Stimulated activated CD8-positive, alpha-beta memory T cell treated with anti-CD3 and anti-CD28 coated beads, Interleukin-12 subunit alpha, Interleukin-12 subunit beta, amount 100 ng/mL, for 24 hours (primary cell): ENCODE data around the gene PIP5K1C.

Experiments used
- DNase-seq: peaks from one replicate; pipeline ENCODE4 v3.0.0-alpha.2; 2020; ENCODE audit errors: extremely low read depth

The PIP5K1C gene

DNA sequence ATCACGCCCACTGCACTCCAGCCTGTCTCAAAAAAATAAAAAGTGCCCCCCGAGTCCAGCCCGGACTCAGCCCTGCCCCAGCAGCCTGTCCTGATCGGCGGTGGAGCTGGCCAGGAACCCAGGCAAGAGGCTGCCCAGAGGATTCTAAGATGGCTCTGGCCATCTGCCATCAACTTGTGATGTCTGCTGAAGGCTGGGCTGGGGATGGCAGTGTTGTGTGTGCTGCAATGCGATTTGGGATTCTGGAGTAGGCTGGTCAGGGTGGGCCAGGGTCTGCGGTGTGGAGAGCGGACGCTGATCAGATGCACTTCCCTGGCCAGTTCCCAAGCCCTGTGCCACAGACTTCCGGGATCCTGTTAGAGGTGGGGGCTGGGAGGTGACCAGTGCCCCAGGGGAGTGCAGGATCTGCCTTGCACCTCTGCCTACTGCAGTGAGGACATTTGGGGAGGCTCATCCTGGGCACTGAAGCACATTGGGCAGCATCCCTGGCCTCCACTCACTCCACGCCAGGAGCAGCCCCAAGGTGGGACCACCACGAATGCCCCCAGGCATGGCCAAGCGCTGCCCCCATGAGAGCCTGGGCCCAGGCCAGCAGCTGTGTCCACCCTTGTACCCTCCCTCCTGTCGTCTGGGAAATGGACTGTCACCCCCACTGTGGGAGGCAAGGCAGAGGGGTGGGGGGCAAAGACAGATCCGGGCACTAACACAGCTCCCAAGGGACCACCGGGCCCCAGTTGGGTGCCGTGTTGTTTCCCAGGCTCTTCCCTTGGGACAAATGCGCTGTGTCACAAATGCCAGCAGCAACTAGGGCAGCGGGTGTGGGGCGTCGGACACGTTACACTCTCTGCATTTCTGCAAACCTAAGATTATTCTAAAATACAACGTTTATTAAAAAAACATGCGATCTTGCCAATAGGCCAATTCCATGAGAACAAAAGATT, 90.2 kb downstream of the PIP5K1C start:
- no peak for DNase-seq

- no peak for DNase-seq
Measured at GRCh38 chr19:3608750-3609322, 91.4 kb downstream of the PIP5K1C start.

GRCh38 chr19:3608079-3608641, 92.1 kb downstream of the PIP5K1C start:
- no peak for DNase-seq

DNA sequence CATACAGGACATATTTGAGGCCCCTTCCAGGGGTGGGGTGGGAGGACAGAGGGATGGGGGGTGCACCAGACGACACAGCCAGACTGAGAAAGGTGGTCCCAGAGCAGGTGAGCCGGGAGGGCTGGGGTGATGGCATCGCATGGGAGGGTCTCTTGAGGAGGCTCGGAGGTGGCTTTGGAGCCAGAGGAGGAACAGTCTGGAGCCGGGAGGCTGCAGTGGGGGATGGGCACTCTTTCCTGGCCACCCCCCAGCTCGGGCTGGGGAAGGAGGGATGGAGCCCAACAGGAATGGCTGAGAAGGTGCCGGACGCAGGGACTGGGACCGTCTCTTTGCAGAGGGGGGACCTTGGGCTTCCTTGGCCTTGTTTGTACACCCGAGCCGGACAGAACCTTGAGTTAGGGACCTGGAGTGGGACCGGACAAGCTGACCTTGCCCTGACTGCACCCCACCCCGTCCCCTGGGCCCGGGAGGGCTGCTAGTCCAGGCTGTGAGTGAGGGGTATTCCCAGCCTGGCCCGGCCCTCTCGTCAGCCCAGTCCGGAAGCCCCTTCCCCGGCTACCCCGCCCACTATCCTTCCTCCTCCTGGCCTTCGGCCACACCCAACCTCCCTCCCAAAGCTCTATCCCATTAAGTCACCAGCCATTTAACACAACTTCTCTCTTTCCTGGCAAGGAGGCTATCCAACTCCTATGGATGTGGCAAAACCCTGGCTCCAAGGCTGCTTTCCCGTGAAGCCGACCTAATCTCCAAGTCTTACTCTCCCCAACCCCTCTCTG, 92.8 kb downstream of the PIP5K1C start:
- no peak for DNase-seq

DNA sequence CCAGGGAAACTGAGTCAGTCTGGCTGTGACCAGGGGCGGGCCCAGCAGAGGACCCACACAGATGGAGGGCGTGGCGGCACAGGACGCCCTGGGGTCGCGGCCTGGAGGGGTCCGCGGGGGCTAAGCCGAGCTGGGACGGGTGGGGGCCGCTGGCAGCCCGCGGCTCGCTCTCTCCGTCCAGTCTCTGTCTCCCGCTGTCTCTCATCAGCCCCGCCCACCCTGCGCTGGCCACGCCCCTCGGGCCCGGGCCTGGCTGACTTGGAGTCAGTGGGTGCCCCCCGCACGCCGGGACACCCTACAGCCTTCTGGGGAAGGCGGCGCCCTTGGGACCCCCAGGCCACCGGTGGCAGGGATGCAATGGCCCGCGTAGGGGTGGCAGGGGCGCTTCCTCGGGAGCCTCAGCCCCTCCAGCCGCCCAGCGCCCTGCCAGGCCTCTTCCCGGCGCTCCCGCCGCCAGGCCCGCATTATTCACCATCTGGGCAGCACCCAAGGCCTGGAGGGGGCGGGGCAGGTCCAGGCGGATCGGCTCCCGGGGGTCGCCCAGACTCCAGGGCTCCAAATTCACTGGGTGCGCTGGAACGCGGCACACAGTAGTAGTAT, 93.5 kb downstream of the PIP5K1C start, which contains the start of gene TBXA2R:
Gene TBXA2R (minus strand): TSS at position 186 of the 600 bp plus-strand sequence. CDS start 6,241 bp downstream, outside the sequence.
- DNase-seq, result no peak

- no peak for DNase-seq
Measured at GRCh38 chr19:3606174-3606689, 94.0 kb downstream of the PIP5K1C start.

- DNase-seq, result no peak
Measured at GRCh38 chr19:3605770-3606169, 94.5 kb downstream of the PIP5K1C start.

DNA sequence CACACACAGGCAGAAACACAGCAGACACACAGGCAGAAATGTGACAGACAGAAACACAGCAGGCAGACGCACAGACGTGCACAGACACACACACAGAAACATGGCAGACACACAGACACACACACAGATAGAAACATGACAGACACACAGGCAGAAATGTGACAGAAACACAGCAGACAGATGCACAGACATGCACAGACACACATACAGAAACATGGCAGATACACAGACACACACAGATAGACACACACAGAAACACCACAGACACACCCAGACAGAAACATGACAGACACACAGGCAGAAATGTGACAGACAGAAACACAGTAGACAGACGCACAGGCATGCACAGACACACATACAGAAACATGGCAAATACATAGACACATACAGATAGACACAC, 94.9 kb downstream of the PIP5K1C start:
- DNase-seq, result no peak

DNA sequence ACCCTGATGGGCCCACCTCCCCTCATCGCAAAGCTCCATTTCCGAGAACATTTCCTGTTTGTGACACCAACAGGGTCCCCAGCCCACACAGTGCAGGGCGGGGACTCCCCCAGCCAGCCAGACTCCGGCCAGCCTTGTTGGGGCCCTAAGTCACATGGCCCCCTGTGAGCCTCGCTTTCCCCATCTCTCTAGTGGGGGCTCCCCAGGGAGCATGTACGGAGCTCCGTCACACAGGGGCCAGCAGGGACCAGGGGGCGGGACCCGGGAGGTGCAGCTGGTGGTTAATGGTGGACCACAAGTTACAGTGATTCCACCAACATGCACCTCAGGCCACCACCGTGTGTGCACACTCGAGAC, 95.3 kb downstream of the PIP5K1C start:
- no peak for DNase-seq

DNA sequence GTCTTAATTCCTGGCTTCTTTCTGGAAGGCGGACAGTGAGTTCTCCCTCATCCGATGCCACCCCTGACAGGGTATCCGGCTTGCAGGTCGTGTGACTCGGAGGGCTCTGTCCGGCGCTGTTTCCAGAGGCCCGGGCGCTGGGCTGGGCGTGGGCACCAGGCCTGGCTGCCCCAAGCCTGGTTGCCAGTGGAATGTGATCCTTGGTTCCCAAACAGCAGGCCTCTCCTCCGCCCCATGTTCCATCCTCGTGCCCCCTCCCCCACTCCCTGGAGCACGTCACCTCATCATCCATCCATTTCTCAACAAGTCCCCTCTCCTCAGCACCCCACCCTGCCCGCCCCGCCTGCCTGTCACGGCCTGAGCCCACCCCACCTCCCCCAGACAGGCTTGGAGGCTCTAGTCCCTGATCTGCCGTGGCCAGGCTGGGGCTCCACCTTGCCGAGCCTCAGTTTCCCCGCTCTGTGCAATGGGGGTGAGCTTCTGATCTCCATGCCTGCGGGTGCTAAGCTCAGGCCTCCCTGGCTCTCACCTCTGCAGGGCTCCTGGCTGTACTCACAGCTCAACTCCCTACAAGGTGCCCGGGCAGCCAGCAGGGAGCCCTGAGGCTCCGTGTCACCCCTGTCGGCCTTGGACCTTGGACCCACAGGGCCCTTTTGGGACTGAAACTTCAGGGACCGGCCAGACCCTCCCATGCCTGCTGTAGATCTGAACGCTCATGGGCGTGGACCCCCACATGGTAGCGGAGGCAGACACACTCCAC, 95.9 kb downstream of the PIP5K1C start:
- DNase-seq, result no peak

DNA sequence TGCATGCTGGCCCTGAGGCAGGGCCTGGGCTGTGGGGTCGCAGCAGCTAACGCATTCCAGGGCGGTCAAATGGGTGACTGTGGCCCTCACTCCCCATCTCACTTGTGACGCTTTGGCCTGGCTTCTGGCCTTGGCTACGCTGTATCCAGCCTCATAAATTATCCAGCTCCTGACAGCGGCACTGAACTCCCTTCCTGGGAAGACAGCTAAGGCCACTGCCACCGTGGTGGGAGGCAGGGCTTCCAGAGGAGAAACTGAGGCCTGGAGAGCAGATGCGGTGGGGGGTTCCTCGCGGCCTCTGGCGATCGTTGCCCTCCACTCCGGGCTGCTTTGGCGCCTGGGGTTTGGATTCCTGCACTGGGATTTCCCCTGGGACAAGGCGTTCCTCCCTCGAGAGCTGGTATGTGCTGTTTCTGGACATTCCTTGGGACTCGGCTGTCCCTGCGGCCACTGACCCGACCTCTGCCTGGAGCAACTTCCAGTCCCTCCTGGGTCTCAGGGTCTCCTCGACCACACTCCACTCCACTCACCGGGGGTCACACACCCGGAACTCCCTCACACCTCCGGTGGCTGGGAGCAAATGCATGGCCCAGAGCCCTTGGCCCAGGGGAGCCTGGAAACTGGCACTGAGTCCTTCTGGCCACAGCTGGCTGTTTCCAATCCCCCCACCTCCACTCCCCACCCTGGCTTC, 97.0 kb downstream of the PIP5K1C start:
- DNase-seq, result no peak

- DNase-seq, result no peak
Measured at GRCh38 chr19:3601021-3601420, 99.2 kb downstream of the PIP5K1C start.

DNA sequence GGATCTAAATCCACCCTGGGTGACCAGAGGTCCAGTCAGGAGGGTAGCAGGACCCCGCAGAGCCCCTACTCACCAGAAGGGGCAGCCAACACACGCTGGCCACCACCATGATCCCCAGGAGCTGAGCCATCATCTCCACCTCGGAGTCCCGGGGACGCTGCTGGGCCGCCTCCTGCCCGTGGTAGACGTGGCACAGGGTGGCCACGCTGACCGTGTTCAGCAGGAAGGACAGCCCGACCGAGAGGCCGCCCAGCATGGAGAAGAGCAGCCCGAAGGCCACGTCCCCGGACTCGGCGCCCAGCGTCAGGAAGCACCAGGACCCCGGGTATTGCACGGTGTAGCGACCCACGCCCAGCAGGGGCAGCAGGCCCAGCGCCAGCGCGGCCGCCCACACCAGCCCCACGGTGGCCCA, 100.5 kb downstream of the PIP5K1C start:
- DNase-seq, result no peak

- DNase-seq, result no peak
Measured at GRCh38 chr19:3595521-3596061, 104.7 kb downstream of the PIP5K1C start.

GRCh38 chr19:3593156-3593555, 107.1 kb downstream of the PIP5K1C start:
- no peak for DNase-seq

DNA sequence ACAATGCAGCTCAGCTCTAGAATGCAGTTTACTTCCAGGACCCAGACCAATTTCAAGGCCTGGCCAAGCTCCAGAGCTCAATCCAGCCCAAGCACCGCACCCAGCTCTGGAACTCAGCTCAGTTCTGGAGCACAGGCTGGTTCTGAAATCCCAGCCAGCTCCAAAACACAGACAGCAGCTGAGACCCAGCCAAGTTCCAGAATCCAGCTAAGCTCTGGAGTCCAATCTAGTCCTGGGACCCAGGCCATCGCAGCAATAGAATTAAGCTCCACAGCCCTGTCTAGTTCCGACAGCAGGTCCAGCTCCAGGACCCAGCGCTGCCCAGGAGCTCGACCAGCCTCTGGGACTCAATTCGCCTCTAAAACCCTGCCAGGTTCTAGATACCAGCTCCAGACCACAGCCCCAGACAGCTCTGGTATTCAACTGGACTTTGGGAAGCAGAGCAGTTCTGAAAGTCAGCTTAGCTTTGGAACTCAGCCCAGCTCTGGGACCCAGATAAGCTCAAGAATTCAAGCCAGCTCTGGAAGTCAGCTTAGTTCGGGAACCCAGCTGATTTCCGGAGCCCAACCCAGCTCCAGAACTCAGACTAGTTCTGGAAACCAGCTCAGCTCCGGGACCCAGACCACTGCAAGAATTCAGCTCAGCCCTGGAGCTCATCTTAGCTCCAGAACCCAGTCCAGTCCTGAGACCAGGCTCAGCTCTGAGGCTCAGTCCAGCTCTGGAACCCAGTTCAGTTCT, 108.2 kb downstream of the PIP5K1C start:
- DNase-seq, result no peak

DNA sequence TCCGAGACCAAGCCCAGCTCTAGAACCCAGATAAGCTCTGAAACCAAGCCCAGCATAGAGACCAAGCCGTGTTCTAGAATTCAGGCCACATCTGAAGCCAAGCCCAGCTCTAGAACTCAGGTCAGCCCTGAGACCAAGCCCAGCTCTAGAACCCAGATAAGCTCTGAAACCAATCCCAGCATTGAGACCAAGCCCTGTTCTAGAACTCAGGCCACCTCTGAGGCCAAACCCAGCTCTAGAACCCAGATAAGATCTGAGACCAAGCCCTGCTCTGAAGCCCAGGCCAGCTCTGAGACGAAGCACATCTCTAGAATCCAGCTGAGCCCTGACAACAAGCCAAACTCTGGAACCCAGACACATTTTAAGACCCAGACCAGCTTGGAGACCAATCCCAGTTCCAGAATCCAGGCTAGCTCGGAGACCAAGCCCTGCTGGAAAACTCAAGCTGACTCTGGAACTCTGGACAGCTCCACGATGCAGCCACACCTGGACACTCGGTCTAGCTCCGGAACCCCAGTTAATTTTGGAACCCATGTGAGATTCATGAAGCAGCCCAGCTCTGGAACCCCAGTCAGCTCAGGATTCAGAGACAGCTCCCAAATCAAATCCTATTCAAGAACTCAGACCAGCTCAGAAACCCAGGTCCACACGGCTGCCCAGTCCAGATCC, 109.1 kb downstream of the PIP5K1C start:
- no peak for DNase-seq

DNA sequence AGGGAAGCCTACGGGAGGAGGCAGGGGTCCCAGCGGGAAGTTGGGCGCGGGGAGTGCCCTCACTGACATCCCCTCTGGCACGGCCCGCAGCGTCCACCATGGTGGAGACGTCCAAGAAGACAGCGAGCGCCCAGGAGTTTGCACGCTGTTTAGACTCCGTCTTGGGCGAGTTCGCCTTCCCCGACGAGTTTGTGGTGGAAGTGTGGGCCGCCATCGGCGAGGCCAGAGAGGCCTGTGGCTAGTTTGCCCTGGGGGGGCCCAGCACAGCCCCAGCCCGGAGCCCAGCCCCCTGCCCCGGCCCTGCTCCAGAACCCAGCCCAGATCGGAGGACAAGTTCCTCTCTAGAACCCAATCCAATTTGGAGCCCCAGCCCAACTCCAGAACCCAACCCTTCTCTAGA, 110.3 kb downstream of the PIP5K1C start:
- no peak for DNase-seq

DNA sequence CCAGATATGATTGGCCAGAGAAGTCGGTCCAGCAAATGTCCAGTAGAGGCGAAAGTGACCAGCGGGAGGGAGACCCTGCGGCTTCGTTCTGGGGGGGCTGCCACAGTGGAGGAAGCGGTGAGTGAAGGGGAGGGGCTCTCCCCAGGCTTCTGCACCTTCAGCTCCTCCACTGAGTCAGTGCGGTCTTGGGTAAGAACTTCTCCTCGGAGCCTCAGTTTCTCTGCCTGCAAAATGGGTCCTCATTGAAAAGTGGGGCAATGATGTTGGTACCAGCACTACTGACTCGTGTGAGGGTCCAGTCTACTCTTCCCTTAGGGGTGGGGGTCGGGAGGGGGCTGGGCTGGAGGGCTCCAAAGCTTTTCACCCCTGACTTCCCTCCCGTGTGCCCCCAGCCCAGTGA, 110.8 kb downstream of the PIP5K1C start:
- DNase-seq, result no peak
